Measurements from ENCODE around the gene MTMR10.

DNA sequence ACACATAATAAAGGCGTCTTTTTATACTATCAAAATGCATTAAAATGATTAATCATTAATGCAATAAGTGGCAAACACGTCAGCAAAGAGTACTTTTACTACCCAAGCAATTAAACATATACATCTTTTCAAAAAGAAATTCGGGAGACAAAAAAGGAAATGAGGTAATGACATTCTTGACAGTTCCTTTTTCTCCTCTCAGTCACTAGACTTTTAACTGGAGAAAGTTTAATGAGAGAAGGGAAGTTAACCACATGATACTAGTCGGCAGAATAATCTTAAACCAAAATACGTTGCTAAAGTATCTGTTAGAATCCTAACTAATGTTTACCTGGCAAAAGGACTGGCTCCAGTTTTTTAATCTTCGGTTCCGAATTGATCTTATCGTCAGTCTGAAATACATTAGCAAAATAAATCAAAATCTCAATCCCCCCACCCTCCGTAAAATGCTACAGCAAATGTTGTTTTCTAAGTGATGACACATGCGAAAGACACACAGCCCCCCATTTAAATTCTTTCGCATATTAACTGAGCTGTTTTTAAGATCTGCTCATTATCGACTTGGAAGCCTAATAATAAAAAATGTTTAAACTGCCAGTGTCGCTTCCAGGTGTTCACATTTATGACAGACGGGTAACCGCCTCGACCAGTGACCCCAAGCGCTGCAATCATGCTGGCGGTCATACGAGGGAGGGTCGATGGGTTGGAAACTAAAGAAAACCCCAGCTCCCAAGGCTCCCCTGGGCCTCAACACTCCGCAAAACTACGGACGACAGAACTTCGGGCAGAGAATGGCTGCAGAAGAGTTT, 778 bp downstream of the MTMR10 start:
- TF ChIP-seq CTCF (IDR thresholded peaks at IDR 0.05) (no peak), REST (IDR thresholded peaks at IDR 0.05; ENCODE audit: insufficient read depth in 1 of 2, low read depth in 2 of 2, low read length in 1 of 2) (no peak), POLR2AphosphoS5 (IDR thresholded peaks at IDR 0.05; ENCODE audit: low read depth, low read length) (no peak), SIN3A (IDR thresholded peaks at IDR 0.05; ENCODE audit: borderline replicate concordance, insufficient read depth, low read depth, low read length) (no peak)

All from Panc1 (cell line).